Measurements from ENCODE around the gene HLA-DRA. TPM values are rescaled to one million over a fixed set of nuclear protein-coding genes. Genes with fewer than 3 reads are reported as not detected.
"Not testable (repeated sequence)": the region's sequence is repeated elsewhere in the genome, so short reads cannot be mapped to it uniquely, and the experiment has no call there.

Gene HLA-DRA
- total RNA-seq, 1 experiment from 2014 or later: 2.8 TPM

DNA sequence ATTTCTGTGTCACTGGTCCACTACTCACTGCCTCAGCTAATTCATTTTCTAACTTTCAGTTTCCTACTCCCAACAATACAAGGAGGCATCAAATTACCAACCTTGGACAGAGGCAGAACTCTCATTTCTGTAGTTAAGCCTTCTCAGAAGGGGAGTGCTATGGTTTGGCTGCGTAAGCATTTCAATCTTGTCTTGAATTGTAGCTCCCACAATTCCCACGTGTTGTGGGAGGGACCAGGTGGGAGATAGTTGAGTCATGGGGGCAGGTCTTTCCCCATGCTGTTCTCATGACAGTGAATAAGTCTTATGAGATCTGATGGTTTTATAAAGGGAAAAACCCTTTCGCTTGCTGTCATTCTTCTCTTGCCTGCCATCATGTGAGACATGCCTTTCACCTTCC is 22.9 kb downstream of the HLA-DRA start:
- Mint-ChIP-seq H3K4me1 (0 out of 2 replicates have a peak, but pooled peaks cover 6% of the 10 kb centered on the region), H3K27ac (no peak overlapping the region), H3K36me3 (peaks cover 10% of the 10 kb centered on the region), H3K27me3 (ENCODE audit: low read depth) (peaks cover 3% of the 10 kb centered on the region; the same call in 1 of the 2 replicates), H3K9me3 (peaks cover 38% of the 10 kb centered on the region), H3K4me3 (no peak overlapping the region)
- TF ChIP-seq FOXK1 (CRISPR knock-in tag; IDR thresholded peaks at IDR 0.05) (no peak), TCF7 (CRISPR knock-in tag; IDR thresholded peaks at IDR 0.05; ENCODE audit: low read depth) (no peak), ZNF317 (CRISPR knock-in tag; IDR thresholded peaks at IDR 0.05; ENCODE audit: borderline replicate concordance, low read depth) (no peak), ZNF232 (CRISPR knock-in tag; IDR thresholded peaks at IDR 0.05) (no peak), MYBL2 (CRISPR knock-in tag; IDR thresholded peaks at IDR 0.05) (no peak), ZBTB21 (CRISPR knock-in tag; IDR thresholded peaks at IDR 0.05; ENCODE audit: borderline replicate concordance) (no peak), JUN (CRISPR knock-in tag; IDR thresholded peaks at IDR 0.05) (no peak), TEAD4 (CRISPR knock-in tag; IDR thresholded peaks at IDR 0.05) (no peak)
- TF ChIP-seq, protein P1, sequence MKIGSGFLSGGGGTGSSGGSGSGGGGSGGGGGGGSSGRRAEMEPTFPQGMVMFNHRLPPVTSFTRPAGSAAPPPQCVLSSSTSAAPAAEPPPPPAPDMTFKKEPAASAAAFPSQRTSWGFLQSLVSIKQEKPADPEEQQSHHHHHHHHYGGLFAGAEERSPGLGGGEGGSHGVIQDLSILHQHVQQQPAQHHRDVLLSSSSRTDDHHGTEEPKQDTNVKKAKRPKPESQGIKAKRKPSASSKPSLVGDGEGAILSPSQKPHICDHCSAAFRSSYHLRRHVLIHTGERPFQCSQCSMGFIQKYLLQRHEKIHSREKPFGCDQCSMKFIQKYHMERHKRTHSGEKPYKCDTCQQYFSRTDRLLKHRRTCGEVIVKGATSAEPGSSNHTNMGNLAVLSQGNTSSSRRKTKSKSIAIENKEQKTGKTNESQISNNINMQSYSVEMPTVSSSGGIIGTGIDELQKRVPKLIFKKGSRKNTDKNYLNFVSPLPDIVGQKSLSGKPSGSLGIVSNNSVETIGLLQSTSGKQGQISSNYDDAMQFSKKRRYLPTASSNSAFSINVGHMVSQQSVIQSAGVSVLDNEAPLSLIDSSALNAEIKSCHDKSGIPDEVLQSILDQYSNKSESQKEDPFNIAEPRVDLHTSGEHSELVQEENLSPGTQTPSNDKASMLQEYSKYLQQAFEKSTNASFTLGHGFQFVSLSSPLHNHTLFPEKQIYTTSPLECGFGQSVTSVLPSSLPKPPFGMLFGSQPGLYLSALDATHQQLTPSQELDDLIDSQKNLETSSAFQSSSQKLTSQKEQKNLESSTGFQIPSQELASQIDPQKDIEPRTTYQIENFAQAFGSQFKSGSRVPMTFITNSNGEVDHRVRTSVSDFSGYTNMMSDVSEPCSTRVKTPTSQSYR (CRISPR knock-in tag; IDR thresholded peaks at IDR 0.05): no peak
- TF ChIP-seq, protein P2, sequence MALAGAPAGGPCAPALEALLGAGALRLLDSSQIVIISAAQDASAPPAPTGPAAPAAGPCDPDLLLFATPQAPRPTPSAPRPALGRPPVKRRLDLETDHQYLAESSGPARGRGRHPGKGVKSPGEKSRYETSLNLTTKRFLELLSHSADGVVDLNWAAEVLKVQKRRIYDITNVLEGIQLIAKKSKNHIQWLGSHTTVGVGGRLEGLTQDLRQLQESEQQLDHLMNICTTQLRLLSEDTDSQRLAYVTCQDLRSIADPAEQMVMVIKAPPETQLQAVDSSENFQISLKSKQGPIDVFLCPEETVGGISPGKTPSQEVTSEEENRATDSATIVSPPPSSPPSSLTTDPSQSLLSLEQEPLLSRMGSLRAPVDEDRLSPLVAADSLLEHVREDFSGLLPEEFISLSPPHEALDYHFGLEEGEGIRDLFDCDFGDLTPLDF (CRISPR knock-in tag; IDR thresholded peaks at IDR 0.05): no peak
- TF ChIP-seq, protein P3, sequence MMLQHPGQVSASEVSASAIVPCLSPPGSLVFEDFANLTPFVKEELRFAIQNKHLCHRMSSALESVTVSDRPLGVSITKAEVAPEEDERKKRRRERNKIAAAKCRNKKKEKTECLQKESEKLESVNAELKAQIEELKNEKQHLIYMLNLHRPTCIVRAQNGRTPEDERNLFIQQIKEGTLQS (CRISPR knock-in tag; conservative IDR thresholded peaks at IDR 0.05): no peak
- TF ChIP-seq, protein P4, sequence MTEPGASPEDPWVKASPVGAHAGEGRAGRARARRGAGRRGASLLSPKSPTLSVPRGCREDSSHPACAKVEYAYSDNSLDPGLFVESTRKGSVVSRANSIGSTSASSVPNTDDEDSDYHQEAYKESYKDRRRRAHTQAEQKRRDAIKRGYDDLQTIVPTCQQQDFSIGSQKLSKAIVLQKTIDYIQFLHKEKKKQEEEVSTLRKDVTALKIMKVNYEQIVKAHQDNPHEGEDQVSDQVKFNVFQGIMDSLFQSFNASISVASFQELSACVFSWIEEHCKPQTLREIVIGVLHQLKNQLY (CRISPR knock-in tag; IDR thresholded peaks at IDR 0.05): no peak
- TF ChIP-seq, protein P5, sequence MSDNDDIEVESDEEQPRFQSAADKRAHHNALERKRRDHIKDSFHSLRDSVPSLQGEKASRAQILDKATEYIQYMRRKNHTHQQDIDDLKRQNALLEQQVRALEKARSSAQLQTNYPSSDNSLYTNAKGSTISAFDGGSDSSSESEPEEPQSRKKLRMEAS (CRISPR knock-in tag; IDR thresholded peaks at IDR 0.05): no peak
- TF ChIP-seq, protein P6, sequence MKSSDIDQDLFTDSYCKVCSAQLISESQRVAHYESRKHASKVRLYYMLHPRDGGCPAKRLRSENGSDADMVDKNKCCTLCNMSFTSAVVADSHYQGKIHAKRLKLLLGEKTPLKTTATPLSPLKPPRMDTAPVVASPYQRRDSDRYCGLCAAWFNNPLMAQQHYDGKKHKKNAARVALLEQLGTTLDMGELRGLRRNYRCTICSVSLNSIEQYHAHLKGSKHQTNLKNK (CRISPR knock-in tag; IDR thresholded peaks at IDR 0.05): no peak
- CTCF ChIA-PET: no interaction called here
- no peak for DNase-seq (ENCODE audit: low spot score)
- ATAC-seq: no peak
- POLR2A ChIA-PET: no interaction called here

DNA sequence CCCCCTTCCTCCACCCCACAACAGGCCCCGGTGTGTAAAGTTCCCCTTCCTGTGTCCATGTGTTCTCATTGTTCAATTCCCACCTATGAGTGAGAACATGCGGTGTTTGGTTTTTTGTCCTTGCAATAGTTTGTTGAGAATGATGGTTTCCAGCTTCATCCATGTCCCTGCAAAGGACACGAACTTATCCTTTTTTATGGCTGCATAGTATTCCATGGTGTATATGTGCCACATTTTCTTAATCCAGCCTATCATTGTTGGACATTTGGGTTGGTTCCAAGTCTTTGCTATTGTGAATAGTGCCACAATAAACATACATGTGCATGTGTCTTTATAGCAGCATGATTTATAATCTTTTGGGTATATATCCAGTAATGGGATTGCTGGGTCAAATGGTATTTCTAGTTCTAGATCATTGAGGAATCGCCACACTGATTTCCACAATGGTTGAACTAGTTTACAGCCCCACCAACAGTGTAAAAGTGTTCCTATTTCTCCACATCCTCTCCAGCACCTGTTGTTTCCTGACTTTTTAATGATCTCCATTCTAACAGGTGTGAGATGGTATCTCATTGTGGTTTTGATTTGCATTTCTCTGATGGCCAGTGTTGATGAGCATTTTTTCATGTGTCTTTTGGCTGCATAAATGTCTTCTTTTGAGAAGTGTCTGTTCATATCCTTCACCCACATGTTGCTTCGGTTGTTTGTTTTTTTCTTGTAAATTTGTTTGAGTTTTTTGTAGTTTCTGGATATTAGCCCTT is 28.2 kb downstream of the HLA-DRA start:
- H3K27ac Mint-ChIP-seq; CTCF ChIA-PET; ATAC-seq; H3K4me1 Mint-ChIP-seq; DNase-seq (ENCODE audit: low spot score); POLR2A ChIA-PET; H3K4me3 Mint-ChIP-seq: not testable (repeated sequence)
- peaks cover 30% of the 10 kb centered on the region for H3K9me3 Mint-ChIP-seq
- H3K36me3 Mint-ChIP-seq: peaks cover 10% of the 10 kb centered on the region
- peaks cover 12% of the 10 kb centered on the region for H3K27me3 Mint-ChIP-seq (ENCODE audit: low read depth)

DNA sequence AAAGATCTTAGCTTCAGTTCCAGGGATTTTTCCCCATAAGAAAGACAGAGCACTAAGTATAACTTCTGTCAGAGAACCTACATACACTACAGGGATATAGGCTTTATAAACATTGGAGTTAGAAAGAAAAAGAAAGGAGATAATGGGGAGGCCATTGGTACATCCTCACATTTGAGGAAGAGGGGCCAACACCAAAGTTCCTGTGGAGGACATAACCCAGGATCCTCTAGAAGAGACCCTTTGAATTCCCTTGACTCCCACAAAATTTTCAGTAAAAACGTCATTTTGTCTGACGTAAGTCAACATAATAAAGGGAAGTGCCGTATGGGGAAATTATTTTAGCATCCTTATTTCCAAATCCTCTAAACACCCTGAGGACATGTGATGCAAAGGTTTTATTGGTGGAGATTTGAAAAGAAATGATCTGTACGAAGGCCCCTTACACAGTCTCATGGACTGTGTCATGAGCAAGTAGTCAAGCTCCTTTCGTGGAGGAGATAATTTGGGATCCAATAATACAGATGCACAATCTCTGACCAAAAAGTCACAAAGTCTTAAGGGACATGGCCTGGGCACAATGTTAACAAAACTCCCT is 33.2 kb downstream of the HLA-DRA start:
- CTCF ChIA-PET: no interaction called here
- H3K36me3 Mint-ChIP-seq: peaks cover 9% of the 10 kb centered on the region
- no peak overlapping the region for H3K27ac Mint-ChIP-seq
- peaks cover 16% of the 10 kb centered on the region for H3K27me3 Mint-ChIP-seq (ENCODE audit: low read depth)
- no peak overlapping the region for H3K4me3 Mint-ChIP-seq
- TF ChIP-seq MXD4 (CRISPR knock-in tag; IDR thresholded peaks at IDR 0.05; ENCODE audit: borderline replicate concordance) (no peak), EMX1 (CRISPR knock-in tag; IDR thresholded peaks at IDR 0.05) (no peak)
- TF ChIP-seq, protein P7, sequence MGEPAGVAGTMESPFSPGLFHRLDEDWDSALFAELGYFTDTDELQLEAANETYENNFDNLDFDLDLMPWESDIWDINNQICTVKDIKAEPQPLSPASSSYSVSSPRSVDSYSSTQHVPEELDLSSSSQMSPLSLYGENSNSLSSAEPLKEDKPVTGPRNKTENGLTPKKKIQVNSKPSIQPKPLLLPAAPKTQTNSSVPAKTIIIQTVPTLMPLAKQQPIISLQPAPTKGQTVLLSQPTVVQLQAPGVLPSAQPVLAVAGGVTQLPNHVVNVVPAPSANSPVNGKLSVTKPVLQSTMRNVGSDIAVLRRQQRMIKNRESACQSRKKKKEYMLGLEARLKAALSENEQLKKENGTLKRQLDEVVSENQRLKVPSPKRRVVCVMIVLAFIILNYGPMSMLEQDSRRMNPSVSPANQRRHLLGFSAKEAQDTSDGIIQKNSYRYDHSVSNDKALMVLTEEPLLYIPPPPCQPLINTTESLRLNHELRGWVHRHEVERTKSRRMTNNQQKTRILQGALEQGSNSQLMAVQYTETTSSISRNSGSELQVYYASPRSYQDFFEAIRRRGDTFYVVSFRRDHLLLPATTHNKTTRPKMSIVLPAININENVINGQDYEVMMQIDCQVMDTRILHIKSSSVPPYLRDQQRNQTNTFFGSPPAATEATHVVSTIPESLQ (CRISPR knock-in tag; IDR thresholded peaks at IDR 0.05): no peak
- TF ChIP-seq, protein P8, sequence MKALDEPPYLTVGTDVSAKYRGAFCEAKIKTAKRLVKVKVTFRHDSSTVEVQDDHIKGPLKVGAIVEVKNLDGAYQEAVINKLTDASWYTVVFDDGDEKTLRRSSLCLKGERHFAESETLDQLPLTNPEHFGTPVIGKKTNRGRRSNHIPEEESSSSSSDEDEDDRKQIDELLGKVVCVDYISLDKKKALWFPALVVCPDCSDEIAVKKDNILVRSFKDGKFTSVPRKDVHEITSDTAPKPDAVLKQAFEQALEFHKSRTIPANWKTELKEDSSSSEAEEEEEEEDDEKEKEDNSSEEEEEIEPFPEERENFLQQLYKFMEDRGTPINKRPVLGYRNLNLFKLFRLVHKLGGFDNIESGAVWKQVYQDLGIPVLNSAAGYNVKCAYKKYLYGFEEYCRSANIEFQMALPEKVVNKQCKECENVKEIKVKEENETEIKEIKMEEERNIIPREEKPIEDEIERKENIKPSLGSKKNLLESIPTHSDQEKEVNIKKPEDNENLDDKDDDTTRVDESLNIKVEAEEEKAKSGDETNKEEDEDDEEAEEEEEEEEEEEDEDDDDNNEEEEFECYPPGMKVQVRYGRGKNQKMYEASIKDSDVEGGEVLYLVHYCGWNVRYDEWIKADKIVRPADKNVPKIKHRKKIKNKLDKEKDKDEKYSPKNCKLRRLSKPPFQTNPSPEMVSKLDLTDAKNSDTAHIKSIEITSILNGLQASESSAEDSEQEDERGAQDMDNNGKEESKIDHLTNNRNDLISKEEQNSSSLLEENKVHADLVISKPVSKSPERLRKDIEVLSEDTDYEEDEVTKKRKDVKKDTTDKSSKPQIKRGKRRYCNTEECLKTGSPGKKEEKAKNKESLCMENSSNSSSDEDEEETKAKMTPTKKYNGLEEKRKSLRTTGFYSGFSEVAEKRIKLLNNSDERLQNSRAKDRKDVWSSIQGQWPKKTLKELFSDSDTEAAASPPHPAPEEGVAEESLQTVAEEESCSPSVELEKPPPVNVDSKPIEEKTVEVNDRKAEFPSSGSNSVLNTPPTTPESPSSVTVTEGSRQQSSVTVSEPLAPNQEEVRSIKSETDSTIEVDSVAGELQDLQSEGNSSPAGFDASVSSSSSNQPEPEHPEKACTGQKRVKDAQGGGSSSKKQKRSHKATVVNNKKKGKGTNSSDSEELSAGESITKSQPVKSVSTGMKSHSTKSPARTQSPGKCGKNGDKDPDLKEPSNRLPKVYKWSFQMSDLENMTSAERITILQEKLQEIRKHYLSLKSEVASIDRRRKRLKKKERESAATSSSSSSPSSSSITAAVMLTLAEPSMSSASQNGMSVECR (CRISPR knock-in tag; IDR thresholded peaks at IDR 0.05; ENCODE audit: borderline replicate concordance): no peak
- H3K4me1 Mint-ChIP-seq: no peaks in the 10 kb centered on the region
- peaks cover 37% of the 10 kb centered on the region for H3K9me3 Mint-ChIP-seq
- ATAC-seq: no peak
- DNase-seq (ENCODE audit: low spot score): no peak
- POLR2A ChIA-PET: no interaction called here
